Stimulated activated CD4-positive, alpha-beta T cell treated with anti-CD3 and anti-CD28 coated beads, Interleukin-2, amount 100 ng/mL, for 48 hours (primary cell): Measurements from ENCODE around the gene WFDC10A.
"Not testable (repeated sequence)": the region's sequence is repeated elsewhere in the genome, so short reads cannot be mapped to it uniquely, and the experiment has no call there.

ENCODE experiments used
- DNase-seq, 2 donors: peaks; one replicate each; pipeline ENCODE4 v3.0.0-alpha.2; 2020

The WFDC10A gene

DNA sequence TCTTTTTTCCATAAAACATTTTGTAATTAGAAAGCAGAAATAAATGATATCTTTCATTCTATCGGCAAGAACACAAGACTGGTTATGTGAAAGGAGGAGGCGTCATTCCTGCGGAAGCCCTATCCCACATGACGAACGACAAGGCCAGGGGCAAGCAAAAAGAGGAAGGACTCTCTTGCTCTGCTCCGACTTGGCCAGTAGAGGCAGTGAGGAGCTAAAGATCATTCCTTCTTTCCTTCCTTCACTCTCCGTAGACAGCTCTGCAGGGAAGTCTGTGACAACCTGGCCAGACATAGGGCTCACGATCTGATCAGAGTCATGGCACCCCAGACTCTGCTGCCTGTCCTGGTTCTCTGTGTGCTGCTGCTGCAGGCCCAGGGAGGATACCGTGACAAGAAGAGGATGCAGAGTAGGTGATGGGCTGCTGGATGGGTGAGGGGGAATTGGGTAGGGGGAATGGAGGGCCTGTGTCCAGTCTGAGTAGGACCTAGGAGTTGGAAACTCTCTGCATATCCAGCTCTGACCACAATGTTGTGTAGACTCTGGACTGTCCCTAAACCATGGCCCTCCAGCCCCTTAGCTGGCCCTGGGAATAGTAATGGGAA lies at the start of gene WFDC10A:
Gene WFDC10A, plus strand, starts transcription at position 244 of the 605 bp plus-strand sequence. Its CDS starts 75 bp downstream, at position 319.
- DNase-seq, result peak; percentile 6 to 19

DNA sequence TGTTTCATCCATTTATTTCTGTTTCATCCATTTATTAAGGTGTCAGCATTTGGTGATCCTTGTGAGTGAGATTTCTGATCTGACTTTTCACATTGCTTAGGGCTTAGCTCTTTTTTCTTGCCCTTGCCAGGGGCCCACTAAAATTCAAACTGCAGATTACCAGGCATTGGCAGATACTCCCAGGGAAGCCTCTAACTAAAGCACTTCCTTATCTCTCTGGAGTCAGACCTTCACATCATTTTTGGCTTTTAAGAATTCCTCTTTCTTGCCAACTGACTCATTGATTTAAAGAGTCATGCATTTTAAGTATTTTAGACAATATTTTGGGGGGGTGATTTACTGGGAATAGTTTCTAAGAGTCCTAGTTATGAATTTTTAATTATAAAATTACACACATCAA lies 47.8 kb upstream of the WFDC10A start:
- no peak for DNase-seq

GRCh38 chr20:45583502-45583901 lies 46.0 kb upstream of the WFDC10A start:
- no peak for DNase-seq

DNA sequence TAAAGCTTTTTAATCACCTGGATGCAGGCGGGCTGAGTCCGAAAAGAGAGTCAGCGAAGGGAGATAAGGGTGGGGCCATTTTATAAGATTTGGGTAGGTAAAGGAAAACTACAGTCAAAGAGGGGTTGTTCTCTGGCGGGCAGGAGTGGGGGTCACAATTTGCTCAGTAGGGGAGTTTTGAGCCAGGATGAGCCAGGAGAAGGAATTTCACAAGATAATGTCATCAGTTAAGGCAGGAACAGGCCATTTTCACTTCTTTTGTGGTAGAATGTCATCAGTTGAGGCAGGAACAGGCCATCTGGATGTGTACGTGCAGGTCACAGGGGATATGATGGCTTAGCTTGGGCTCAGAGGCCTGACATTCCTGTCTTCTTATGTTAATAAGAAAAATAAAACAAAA lies 45.2 kb upstream of the WFDC10A start:
- not testable (repeated sequence) for DNase-seq

- DNase-seq, result not testable (repeated sequence)
These were observed 43.6 kb upstream of the WFDC10A start for GRCh38 chr20:45585986-45586385.

- no peak for DNase-seq
These were observed 40.7 kb upstream of the WFDC10A start for GRCh38 chr20:45588800-45589199.

GRCh38 chr20:45589725-45590124 lies 39.8 kb upstream of the WFDC10A start:
- DNase-seq, result no peak

- DNase-seq, result peak; percentile 5 to 10
These were observed 36.9 kb upstream of the WFDC10A start for GRCh38 chr20:45592574-45593189.

GRCh38 chr20:45593498-45593897 lies 36.0 kb upstream of the WFDC10A start:
- DNase-seq, result no peak

DNA sequence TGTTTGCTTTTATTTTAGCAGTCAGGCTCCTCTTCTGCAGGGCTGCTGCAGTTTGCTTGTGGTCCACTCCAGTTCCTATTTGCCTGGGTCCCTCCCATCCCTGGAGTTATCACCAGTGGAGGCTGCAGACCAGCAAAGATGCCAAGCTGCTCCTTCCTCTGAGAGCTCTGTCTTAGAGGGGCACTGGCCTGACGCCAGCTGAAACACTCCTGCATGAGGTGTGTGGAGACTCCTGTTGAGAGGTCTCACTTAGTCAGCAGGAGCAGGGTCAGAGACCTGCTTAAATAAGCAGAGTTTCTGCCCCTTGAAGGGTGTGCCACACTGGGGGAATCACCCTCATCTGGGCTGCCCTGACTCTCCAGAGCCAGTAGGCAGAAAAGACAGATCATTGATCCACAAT lies 34.3 kb upstream of the WFDC10A start:
- DNase-seq, result no peak

- no peak for DNase-seq
These were observed 21.7 kb upstream of the WFDC10A start for GRCh38 chr20:45607810-45608209.

- peak; percentile 19 to 47 for DNase-seq
These were observed 18.5 kb upstream of the WFDC10A start for GRCh38 chr20:45611054-45611453.

GRCh38 chr20:45612314-45612713 lies 17.2 kb upstream of the WFDC10A start:
- DNase-seq, result no peak

GRCh38 chr20:45617591-45617990 lies 11.9 kb upstream of the WFDC10A start:
- DNase-seq, result no peak

DNA sequence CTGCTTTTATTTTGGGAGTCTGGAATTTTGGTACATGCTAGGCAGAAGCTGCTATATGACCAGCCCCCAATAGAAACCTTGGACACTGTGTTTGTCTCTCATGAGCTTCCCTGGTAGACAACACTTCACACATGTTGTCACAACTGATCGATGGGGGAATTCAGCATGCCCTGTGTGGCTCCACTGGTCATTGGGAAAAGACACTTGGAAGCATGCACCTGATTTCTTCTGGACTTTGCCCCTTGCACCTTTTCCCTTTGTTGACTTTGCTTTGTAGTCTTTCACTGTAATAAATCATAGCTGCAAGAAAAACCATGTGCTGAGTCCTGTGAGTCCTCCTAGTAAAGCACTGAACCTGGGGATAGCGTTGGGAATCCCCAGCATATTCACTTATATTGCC lies 7.9 kb upstream of the WFDC10A start:
- DNase-seq, result no peak

DNA sequence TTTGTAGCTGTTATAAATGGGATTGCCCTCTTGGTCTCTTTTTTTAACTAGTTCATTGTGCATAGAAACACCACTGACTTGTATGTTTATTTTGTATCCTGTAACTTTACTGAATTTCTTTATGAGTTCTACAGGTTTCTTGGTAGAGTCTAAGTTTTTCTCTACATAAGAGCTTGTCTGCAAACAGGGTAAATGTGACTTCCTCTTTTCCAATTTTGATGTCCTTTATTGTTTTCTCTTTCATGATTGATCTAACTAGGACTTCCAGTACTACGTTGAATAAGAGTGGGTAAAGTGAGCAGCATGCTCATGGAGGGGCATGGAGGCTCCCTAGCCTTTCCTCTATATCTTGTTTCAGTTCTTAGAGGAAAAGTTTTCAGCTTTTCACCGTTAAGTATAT lies 3.0 kb upstream of the WFDC10A start:
- DNase-seq, result no peak

DNA sequence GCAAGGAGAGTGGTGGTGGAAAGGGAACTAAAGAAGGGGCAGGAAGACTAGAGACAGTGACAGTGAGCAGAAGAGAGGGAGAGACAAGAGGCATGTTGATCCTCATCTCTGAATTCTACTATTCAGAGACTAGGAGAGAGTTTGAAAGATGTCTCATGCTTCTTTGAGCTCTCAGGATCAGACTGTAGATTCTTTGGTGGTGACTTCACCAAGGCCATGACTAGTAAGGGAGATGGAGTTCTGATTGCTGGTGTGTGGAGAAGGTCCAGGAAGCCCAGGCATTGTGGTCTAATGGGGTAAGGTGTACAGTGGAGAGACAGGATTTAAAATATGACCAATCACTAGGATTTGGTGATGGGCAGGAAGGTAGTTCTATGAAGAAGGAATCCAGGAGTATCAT lies 832 bp downstream of the WFDC10A start:
- no peak for DNase-seq

DNA sequence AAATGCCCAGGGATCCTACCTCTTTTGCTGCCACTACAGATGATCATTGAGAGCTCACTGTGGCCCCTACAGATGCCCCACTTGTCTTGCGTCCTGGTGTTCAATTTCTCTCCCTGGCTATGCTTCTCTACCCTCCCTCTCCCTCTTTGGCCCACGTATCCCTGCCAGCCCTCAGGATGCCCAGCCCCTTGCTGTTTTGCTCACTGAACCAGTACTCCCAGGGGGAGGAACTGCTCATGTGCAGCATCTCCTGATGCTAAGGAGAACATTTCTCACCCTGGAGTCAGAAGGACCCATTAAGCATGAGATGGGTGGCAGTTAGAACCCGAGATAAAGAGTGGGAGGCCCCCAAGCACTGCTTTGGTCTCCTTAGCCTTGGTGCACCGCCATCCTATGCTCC lies 1.6 kb downstream of the WFDC10A start, which contains the start of gene WFDC9:
Gene WFDC9, minus strand, starts transcription at position 101 of the 400 bp plus-strand sequence. CDS start 21,103 bp downstream, outside the sequence.
- no peak for DNase-seq

- DNase-seq, result no peak
These were observed 7.0 kb downstream of the WFDC10A start for GRCh38 chr20:45636513-45636912.

DNA sequence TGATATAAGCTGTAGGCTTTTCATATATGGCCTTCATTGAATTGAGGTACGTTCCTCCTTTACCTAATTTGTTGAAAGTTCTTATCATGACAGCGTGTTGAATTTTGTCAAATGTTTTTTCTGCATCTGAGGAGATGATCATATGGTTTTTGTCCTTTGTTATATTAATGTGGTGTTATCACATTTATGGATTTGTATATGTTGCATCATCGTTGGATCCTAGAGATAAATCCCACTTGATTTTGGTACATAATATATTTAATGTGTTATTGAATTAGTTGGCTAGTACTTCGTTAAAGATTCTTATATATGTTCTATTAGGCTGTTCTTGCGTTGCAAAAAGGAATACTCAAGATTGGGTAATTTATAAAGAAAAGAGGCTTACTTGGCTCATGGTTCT lies 10.1 kb downstream of the WFDC10A start:
- DNase-seq, result no peak

GRCh38 chr20:45641076-45641475 lies 11.5 kb downstream of the WFDC10A start:
- DNase-seq, result not testable (repeated sequence)

- not testable (repeated sequence) for DNase-seq
These were observed 16.3 kb downstream of the WFDC10A start for GRCh38 chr20:45645869-45646268.

GRCh38 chr20:45646875-45647274 lies 17.3 kb downstream of the WFDC10A start:
- DNase-seq, result no peak

DNA sequence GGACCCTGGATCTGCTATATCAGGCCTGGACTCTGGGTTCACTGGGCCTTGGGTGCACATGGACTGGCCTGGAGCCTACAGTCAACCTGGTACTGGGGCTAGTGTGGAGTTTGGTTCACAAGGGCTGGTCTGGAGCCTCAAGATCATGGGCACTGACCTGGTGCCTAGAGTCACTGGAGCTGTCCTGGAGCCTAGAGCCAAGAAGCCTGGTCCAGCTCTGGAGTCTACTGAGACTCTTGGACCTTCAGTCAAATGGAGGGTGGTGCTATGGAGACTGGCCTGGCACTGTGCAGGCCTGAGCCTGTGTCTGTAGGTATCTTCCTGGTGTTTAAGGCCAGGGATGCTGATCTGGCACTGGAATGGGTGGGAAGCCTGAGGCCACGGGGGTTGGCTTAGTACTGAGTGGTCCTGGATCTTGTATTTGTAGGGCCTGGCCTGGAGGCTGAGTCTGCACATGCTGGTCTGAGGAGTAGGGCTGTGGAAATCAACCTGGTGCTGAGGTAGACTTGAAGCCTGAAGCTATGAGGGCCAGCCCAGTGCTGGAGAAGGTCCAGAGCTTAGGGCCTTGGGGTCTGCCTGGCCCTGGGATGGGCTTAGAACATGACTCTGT lies 18.0 kb downstream of the WFDC10A start:
- no peak for DNase-seq
